A549 (cell line): ENCODE data around the gene INHBC. TPM values are rescaled to one million over a fixed set of nuclear protein-coding genes. Genes with fewer than 3 reads are reported as not detected.

ENCODE experiments used
- ATAC-seq, 2 experiments: fragments of 200-7000 bp in 1 of 2; fragments of >200 bp in 1 of 2; cut with Nextera tagmentation in 1 of 2; cut with Tn5 transposase in 1 of 2; 3 replicates each; pipeline versions ENCODE4 v1.8.0 to v1.9.1; 2018 to 2020; ENCODE audit warnings: mild to moderate bottlenecking in 1 of 2, moderate library complexity in 1 of 2
- CTCF ChIA-PET: fragments of 300-600 bp; sonication (Branson Sonifier 250); formaldehyde crosslinking; extraction: SDS; loops from one replicate; lab custom pipeline; 2021; ENCODE audit warnings: antibody characterized with exemption, inconsistent platforms; lab: Yijun Ruan, JAX
- POLR2A ChIA-PET: fragments of 350-600 bp; formaldehyde crosslinking; extraction: SDS; loops from one replicate; lab custom pipeline; 2021; ENCODE audit warnings: antibody characterized with exemption, inconsistent platforms; lab: Yijun Ruan, JAX
- DNase-seq, 2 experiments: peaks; one replicate each; pipeline versions ENCODE4 v3.0.0 to v3.0.0-alpha.2; 2011 to 2016; ENCODE audit warnings: low read depth in 1 of 2, low spot score in 1 of 2
- FAIRE-seq: peaks from 2 replicates; lab custom pipeline; 2011; peaks lifted over from hg19 to GRCh38; lab: Jason Lieb, UNC
- H3K27ac ChIP-seq, 2 experiments: fragments of >200 bp; sonication (Bioruptor Twin); formaldehyde crosslinking; 3 replicates each; pipeline ENCODE4 v1.5.1; 2016 to 2017
- H3K4me1 ChIP-seq: fragments of >200 bp; sonication (Bioruptor Twin); formaldehyde crosslinking; 3 replicates; pipeline ENCODE4 v1.6.1; 2016
- H3K4me2 ChIP-seq: fragments of >200 bp; sonication (Bioruptor Twin); formaldehyde crosslinking; 3 replicates; pipeline ENCODE4 v1.6.1; 2016
- H3K4me3 ChIP-seq: fragments of >200 bp; sonication (Bioruptor Twin); formaldehyde crosslinking; 3 replicates; pipeline ENCODE4 v1.5.1; 2016
- H3K9me3 ChIP-seq: fragments of >200 bp; sonication (Bioruptor Twin); formaldehyde crosslinking; 3 replicates; pipeline ENCODE4 v1.6.1; 2016
- CBX2 ChIP-seq: fragments of 200-600 bp; sonication (generic); IDR thresholded peaks from 2 replicates; pipeline ENCODE4 v1.6.1; 2016; ENCODE audit warnings: low read depth, mild to moderate bottlenecking, borderline replicate concordance
- CHD2 ChIP-seq: fragments of 150-350 bp; IDR thresholded peaks from 2 replicates; pipeline ENCODE4 v1.6.1; 2014; ENCODE audit warnings: low read length; ENCODE audit not compliant: partially characterized antibody
- CHD4 ChIP-seq: fragments of 200-600 bp; sonication (generic); IDR thresholded peaks from 2 replicates; pipeline ENCODE4 v1.6.1; 2016; ENCODE audit warnings: antibody characterized with exemption, mild to moderate bottlenecking, borderline replicate concordance
- HOXA7 ChIP-seq: fragments of 250-450 bp; sonication (Bioruptor Pico); IDR thresholded peaks from 2 replicates; pipeline ENCODE4 v1.5.0; 2020; ENCODE audit warnings: mild to moderate bottlenecking, moderate library complexity
- HOXB5 ChIP-seq: fragments of 250-450 bp; sonication (Bioruptor Pico); IDR thresholded peaks from 2 replicates; pipeline ENCODE4 v1.5.0; 2020; ENCODE audit warnings: mild to moderate bottlenecking, moderate library complexity
- JUN ChIP-seq, 2 experiments: fragments of >200 bp; sonication (Bioruptor Twin); formaldehyde crosslinking; IDR thresholded peaks; 2 replicates in 1 of 2; 3 replicates in 1 of 2; pipeline ENCODE4 v1.6.1; 2016 to 2017
- JUNB ChIP-seq: fragments of >200 bp; sonication (Bioruptor Twin); formaldehyde crosslinking; IDR thresholded peaks from 2 replicates; pipeline ENCODE4 v1.6.1; 2016
- MAFK ChIP-seq: fragments of 450-650 bp; IDR thresholded peaks from 2 replicates; pipeline ENCODE4 v1.6.1; 2014; ENCODE audit not compliant: partially characterized antibody
- NPAS2 ChIP-seq: fragments of 250-450 bp; sonication (Bioruptor Pico); IDR thresholded peaks from 2 replicates; pipeline ENCODE4 v1.8.0; 2022; ENCODE audit warnings: mild to moderate bottlenecking, moderate library complexity, borderline replicate concordance
- POLR2AphosphoS2 ChIP-seq: conservative IDR thresholded peaks from 2 replicates; pipeline ENCODE4 v1.6.1; 2012; ENCODE audit warnings: low read length, improper control_type of control experiment, inconsistent platforms
- RARB ChIP-seq: fragments of 250-450 bp; sonication (Bioruptor Pico); IDR thresholded peaks from 2 replicates; pipeline ENCODE4 v1.8.0; 2021; ENCODE audit warnings: mild to moderate bottlenecking, moderate library complexity
- RFX5 ChIP-seq: fragments of 450-650 bp; IDR thresholded peaks from 2 replicates; pipeline ENCODE4 v1.7.1; 2014; ENCODE audit warnings: antibody characterized with exemption, mild to moderate bottlenecking, moderate library complexity
- RNF2 ChIP-seq: fragments of 200-600 bp; sonication (generic); IDR thresholded peaks from 2 replicates; pipeline ENCODE4 v1.6.1; 2016; ENCODE audit warnings: low read depth, mild to moderate bottlenecking, antibody characterized with exemption, moderate library complexity, borderline replicate concordance
- SMC3 ChIP-seq: fragments of >200 bp; sonication (Bioruptor Twin); formaldehyde crosslinking; IDR thresholded peaks from 3 replicates; pipeline ENCODE4 v1.6.1; 2018; ENCODE audit warnings: inconsistent platforms
- SREBF2 ChIP-seq: fragments of 450-650 bp; IDR thresholded peaks from 2 replicates; pipeline ENCODE4 v1.6.1; 2014; ENCODE audit warnings: mild to moderate bottlenecking, moderate library complexity
- TFCP2L1 ChIP-seq: fragments of 250-450 bp; sonication (Bioruptor Pico); IDR thresholded peaks from 2 replicates; pipeline ENCODE4 v1.5.0; 2021; ENCODE audit warnings: mild to moderate bottlenecking
- TP53 ChIP-seq: fragments of 250-450 bp; sonication (Bioruptor Pico); IDR thresholded peaks from 2 replicates; pipeline ENCODE4 v1.5.0; 2021; ENCODE audit warnings: mild to moderate bottlenecking, moderate library complexity
- ZC3H11A ChIP-seq: fragments of 450-650 bp; IDR thresholded peaks from 2 replicates; pipeline ENCODE4 v1.6.1; 2014; ENCODE audit warnings: antibody characterized with exemption, mild to moderate bottlenecking
- WGBS: methylation state at CpG from one replicate; pipeline ENCODE4 v1.1.6; 2017; ENCODE audit errors: missing lambda C conversion rate; 5-methylcytosine and 5-hydroxymethylcytosine counted together
- polyA plus RNA-seq, 4 experiments: library from polyadenylated mRNA; depleted of rRNA in 3 of 4; stranded (reverse); fragments of >200 nt; fragmentation: RNase III in 1 of 4; extraction: RNeasy Plus Mini Kit Qiagen cat#74134 plus additional on column Dnase treatment in 1 of 4; gene quantifications; 2 replicates in 3 of 4; 3 replicates in 1 of 4; pipeline ENCODE4 v1.2.3, GENCODE V29; 2011 to 2017
- TF ChIP-seq, protein P1 (sequence below): fragments of 250-450 bp; sonication (Bioruptor Pico); IDR thresholded peaks from 2 replicates; pipeline ENCODE4 v1.5.0; 2021; ENCODE audit warnings: mild to moderate bottlenecking, moderate library complexity, borderline replicate concordance
- TF ChIP-seq, protein P2 (sequence below): IDR thresholded peaks from 2 replicates; pipeline ENCODE4 v1.6.1; 2012
- TF ChIP-seq, protein P3 (sequence below): fragments of >200 bp; sonication (Bioruptor Twin); formaldehyde crosslinking; IDR thresholded peaks from 3 replicates; pipeline ENCODE4 v1.6.1; 2016
- TF ChIP-seq, protein P4 (sequence below): fragments of 150-350 bp; IDR thresholded peaks from 2 replicates; pipeline ENCODE4 v1.6.1; 2014; ENCODE audit warnings: low read depth, mild to moderate bottlenecking, low read length
- TF ChIP-seq, protein P5 (sequence below): fragments of 250-450 bp; sonication (Bioruptor Pico); IDR thresholded peaks from 2 replicates; pipeline ENCODE4 v1.5.0; 2020; ENCODE audit warnings: low read depth, mild to moderate bottlenecking, moderate library complexity
- TF ChIP-seq, protein P6 (sequence below): fragments of >200 bp; sonication (Bioruptor Twin); formaldehyde crosslinking; IDR thresholded peaks from 2 replicates; pipeline ENCODE4 v1.6.1; 2016

The INHBC gene
- polyA plus RNA-seq, 2 of the 4 experiments (the other 2 are of a cell fraction): 0.08 TPM; not detected in 1

DNA sequence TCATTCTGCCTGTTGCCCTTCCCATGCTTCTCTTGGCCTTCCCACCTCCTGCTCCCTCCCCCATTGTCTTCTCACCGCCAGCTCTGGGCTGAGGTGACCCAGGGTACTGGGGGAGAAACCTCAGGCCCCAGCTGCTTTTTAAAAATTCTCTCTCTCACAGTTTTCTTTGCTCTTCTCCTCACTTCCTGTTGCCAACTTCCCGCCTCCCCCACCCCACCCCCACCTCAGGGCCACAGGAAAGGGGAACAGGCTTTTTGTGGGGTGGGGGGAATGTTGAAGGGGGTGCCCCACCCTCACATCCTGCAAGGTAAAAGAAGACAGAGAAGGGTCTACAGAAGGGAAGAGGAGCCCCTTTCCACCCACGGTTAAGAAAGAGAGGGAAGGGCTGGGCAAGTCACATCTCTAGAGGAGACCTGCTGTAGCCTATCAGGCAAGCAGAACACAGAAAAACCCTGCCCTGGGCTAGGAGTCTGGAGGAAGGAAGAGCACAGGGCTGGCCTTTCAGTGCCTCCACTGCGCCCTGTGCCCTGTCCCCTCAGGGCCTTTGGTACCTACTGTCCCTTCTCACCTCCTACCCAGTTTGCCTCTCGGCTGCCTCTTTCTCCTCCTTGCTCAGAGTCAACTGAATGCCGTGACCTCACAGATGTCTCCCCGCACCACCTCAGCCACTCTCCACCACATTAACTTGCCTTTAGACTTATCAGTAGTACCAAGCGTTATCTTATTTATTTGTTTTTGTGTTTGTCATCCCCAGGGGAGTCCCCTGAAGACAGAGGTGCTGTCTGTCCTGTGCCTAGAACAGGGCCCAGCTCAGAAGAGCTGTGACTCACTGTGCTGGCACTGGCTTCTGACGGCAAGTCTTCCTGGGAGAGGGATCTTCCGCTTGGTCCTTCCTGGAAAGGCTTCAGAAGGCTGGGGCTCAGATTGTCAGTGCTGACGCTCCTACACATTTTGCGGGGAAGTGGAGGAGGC, 43.4 kb downstream of the INHBC start:
- no peaks in the 10 kb centered on the region for H3K9me3 ChIP-seq
- H3K4me3 ChIP-seq: no peak overlapping the region
- ChIA-PET CTCF (interaction anchor here (1.0 to 19.9 kb wide), 5 partner anchors 8 to 143 kb away, joined by 3 to 240 read pairs (median 6); partner anchors contain the start of gene GLI1), POLR2A (no interaction called here)
- H3K27ac ChIP-seq: peak overlapping the region in 1 of 2 experiments; percentile 20; a peak in 4 of 6 replicates
- peaks cover 14% of the 10 kb centered on the region; the same call in 2 of the 3 replicates for H3K4me1 ChIP-seq
- TF ChIP-seq SMC3 (no peak), SREBF2 (no peak), HOXA7 (CRISPR knock-in tag) (no peak), MAFK (no peak), CBX2 (no peak)
- TF ChIP-seq, protein P1, sequence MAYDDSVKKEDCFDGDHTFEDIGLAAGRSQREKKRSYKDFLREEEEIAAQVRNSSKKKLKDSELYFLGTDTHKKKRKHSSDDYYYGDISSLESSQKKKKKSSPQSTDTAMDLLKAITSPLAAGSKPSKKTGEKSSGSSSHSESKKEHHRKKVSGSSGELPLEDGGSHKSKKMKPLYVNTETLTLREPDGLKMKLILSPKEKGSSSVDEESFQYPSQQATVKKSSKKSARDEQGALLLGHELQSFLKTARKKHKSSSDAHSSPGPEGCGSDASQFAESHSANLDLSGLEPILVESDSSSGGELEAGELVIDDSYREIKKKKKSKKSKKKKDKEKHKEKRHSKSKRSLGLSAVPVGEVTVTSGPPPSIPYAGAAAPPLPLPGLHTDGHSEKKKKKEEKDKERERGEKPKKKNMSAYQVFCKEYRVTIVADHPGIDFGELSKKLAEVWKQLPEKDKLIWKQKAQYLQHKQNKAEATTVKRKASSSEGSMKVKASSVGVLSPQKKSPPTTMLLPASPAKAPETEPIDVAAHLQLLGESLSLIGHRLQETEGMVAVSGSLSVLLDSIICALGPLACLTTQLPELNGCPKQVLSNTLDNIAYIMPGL (CRISPR knock-in tag): no peak
- TF ChIP-seq, all 56 proteins: peak for 0
- DNase-seq (no peak), FAIRE-seq (no peak), ATAC-seq (peak; percentile 15 to 45; a peak in 3 of 6 replicates)
- 65% methylated on average over 11 of the region's 12 CpGs for WGBS
- peak overlapping the region; percentile 7; the same call in 1 of the 3 replicates for H3K4me2 ChIP-seq

DNA sequence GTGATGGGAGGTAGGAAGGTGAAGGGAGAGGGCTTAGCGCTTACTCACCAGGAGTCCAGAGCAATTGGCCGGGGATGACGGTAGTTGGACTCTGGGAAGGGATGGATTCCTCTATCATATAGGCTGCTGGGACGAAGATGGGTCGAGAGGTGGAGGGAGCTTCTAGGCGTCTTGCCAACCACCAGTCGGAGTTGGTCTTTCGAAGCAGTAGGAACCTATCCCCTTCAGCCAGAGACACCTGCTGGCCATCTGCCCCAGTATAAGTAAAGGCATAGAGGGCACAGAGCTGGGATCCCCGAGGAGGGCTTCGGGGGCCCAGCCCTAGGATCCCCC, 44.4 kb downstream of the INHBC start:
- POLR2A ChIA-PET: no interaction called here
- H3K4me1 ChIP-seq: peaks cover 14% of the 10 kb centered on the region; the same call in 2 of the 3 replicates
- FAIRE-seq (no peak), ATAC-seq (no peak), DNase-seq (no peak)
- no peak overlapping the region for H3K4me2 ChIP-seq
- TF ChIP-seq, protein P2, sequence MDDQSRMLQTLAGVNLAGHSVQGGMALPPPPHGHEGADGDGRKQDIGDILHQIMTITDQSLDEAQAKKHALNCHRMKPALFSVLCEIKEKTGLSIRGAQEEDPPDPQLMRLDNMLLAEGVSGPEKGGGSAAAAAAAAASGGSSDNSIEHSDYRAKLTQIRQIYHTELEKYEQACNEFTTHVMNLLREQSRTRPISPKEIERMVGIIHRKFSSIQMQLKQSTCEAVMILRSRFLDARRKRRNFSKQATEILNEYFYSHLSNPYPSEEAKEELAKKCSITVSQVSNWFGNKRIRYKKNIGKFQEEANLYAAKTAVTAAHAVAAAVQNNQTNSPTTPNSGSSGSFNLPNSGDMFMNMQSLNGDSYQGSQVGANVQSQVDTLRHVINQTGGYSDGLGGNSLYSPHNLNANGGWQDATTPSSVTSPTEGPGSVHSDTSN: no peak
- TF ChIP-seq NPAS2 (CRISPR knock-in tag): no peak
- no peak for TF ChIP-seq TP53
- TF ChIP-seq RARB: no peak
- no peak for TF ChIP-seq TFCP2L1 (CRISPR knock-in tag)
- TF ChIP-seq HOXA7 (CRISPR knock-in tag): no peak
- no peak for TF ChIP-seq POLR2AphosphoS2
- no peak for TF ChIP-seq CHD2
- no peak for TF ChIP-seq JUN (IDR thresholded peaks at IDR 0.05)
- TF ChIP-seq, protein P3, sequence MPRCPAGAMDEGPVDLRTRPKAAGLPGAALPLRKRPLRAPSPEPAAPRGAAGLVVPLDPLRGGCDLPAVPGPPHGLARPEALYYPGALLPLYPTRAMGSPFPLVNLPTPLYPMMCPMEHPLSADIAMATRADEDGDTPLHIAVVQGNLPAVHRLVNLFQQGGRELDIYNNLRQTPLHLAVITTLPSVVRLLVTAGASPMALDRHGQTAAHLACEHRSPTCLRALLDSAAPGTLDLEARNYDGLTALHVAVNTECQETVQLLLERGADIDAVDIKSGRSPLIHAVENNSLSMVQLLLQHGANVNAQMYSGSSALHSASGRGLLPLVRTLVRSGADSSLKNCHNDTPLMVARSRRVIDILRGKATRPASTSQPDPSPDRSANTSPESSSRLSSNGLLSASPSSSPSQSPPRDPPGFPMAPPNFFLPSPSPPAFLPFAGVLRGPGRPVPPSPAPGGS: no peak
- TF ChIP-seq ZC3H11A: no peak
- TF ChIP-seq RFX5: no peak
- TF ChIP-seq, protein P4, sequence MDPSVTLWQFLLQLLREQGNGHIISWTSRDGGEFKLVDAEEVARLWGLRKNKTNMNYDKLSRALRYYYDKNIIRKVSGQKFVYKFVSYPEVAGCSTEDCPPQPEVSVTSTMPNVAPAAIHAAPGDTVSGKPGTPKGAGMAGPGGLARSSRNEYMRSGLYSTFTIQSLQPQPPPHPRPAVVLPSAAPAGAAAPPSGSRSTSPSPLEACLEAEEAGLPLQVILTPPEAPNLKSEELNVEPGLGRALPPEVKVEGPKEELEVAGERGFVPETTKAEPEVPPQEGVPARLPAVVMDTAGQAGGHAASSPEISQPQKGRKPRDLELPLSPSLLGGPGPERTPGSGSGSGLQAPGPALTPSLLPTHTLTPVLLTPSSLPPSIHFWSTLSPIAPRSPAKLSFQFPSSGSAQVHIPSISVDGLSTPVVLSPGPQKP: no peak
- TF ChIP-seq, protein P5, sequence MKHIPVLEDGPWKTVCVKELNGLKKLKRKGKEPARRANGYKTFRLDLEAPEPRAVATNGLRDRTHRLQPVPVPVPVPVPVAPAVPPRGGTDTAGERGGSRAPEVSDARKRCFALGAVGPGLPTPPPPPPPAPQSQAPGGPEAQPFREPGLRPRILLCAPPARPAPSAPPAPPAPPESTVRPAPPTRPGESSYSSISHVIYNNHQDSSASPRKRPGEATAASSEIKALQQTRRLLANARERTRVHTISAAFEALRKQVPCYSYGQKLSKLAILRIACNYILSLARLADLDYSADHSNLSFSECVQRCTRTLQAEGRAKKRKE (CRISPR knock-in tag): no peak
- TF ChIP-seq HOXB5 (CRISPR knock-in tag): no peak
- TF ChIP-seq, protein P6, sequence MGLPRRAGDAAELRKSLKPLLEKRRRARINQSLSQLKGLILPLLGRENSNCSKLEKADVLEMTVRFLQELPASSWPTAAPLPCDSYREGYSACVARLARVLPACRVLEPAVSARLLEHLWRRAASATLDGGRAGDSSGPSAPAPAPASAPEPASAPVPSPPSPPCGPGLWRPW: no peak
- TF ChIP-seq MAFK: no peak
- TF ChIP-seq RNF2: no peak
- no peak for TF ChIP-seq JUNB
- TF ChIP-seq CHD4: no peak
- WGBS: 70% methylated on average over 10 of the region's 10 CpGs
- H3K4me3 ChIP-seq: no peak overlapping the region
- H3K9me3 ChIP-seq: no peaks in the 10 kb centered on the region
- no peak overlapping the region for H3K27ac ChIP-seq
- CTCF ChIA-PET: interaction anchor here (0.9 to 19.9 kb wide), 4 partner anchors 9 to 142 kb away, joined by 3 to 240 read pairs (median 3); partner anchors contain the start of gene GLI1
